NOMO-1 (cell line): ENCODE results near the gene ACKR4.
"Not testable (repeated sequence)": the region's sequence is repeated elsewhere in the genome, so short reads cannot be mapped to it uniquely, and the experiment has no call there.

Experiments used
- DNase-seq, 2 experiments: peaks; one replicate each; lab custom pipeline; 2025; ENCODE audit not compliant: unreplicated experiment in 2 of 2; lab: John Stamatoyannopoulos, UW

ACKR4 gene

GRCh38 chr3:132593241-132593946 is 3.7 kb upstream of the ACKR4 start:
- DNase-seq, result peak; percentile 4 to 26

GRCh38 chr3:132593947-132594323 is 3.1 kb upstream of the ACKR4 start:
- DNase-seq, result no peak

GRCh38 chr3:132594498-132594897 is 2.6 kb upstream of the ACKR4 start:
- no peak for DNase-seq

GRCh38 chr3:132595014-132595413 is 2.1 kb upstream of the ACKR4 start:
- peak; percentile 63 to 91 for DNase-seq

GRCh38 chr3:132596326-132596725 is 744 bp upstream of the ACKR4 start:
- DNase-seq, result no peak

- DNase-seq, result no peak
Measured at GRCh38 chr3:132597660-132598059, 590 bp downstream of the ACKR4 start.

GRCh38 chr3:132598181-132598580 is 1.1 kb downstream of the ACKR4 start:
- DNase-seq, result no peak

GRCh38 chr3:132600614-132601013 is 3.5 kb downstream of the ACKR4 start:
- not testable (repeated sequence) for DNase-seq

GRCh38 chr3:132605374-132605792 is 8.3 kb downstream of the ACKR4 start:
- DNase-seq, result no peak

GRCh38 chr3:132606085-132606484 is 9.0 kb downstream of the ACKR4 start:
- no peak for DNase-seq

GRCh38 chr3:132606620-132607019 is 9.6 kb downstream of the ACKR4 start:
- not testable (repeated sequence) for DNase-seq

- DNase-seq, result not testable (repeated sequence)
Measured at GRCh38 chr3:132615301-132615700, 18.2 kb downstream of the ACKR4 start.

- no peak for DNase-seq
Measured at GRCh38 chr3:132615881-132616280, 18.8 kb downstream of the ACKR4 start.

- no peak for DNase-seq
Measured at GRCh38 chr3:132616780-132617179, 19.7 kb downstream of the ACKR4 start.

GRCh38 chr3:132622148-132622547 is 25.1 kb downstream of the ACKR4 start:
- DNase-seq, result no peak

- peak in 1 of 2 experiments; percentile 43 for DNase-seq
Measured at GRCh38 chr3:132622761-132623160, 25.7 kb downstream of the ACKR4 start.

GRCh38 chr3:132623646-132624045 is 26.6 kb downstream of the ACKR4 start:
- no peak for DNase-seq

GRCh38 chr3:132624790-132625189 is 27.7 kb downstream of the ACKR4 start:
- DNase-seq, result no peak

GRCh38 chr3:132625613-132626012 is 28.5 kb downstream of the ACKR4 start:
- DNase-seq, result peak in 1 of 2 experiments; percentile 39

GRCh38 chr3:132626955-132627354 is 29.9 kb downstream of the ACKR4 start:
- DNase-seq, result no peak

GRCh38 chr3:132628157-132628556 is 31.1 kb downstream of the ACKR4 start:
- DNase-seq, result no peak

- no peak for DNase-seq
Measured at GRCh38 chr3:132629928-132630327, 32.9 kb downstream of the ACKR4 start.

- DNase-seq, result no peak
Measured at GRCh38 chr3:132630612-132631011, 33.5 kb downstream of the ACKR4 start.
